ENCODE data around the gene TAF3.

Gene TAF3

GRCh38 chr10:7933757-7934156, 115.5 kb downstream of the TAF3 start:
- no peak for DNase-seq (ENCODE audit: low read depth)

GRCh38 chr10:7937315-7937945, 119.1 kb downstream of the TAF3 start:
- no peak for DNase-seq (ENCODE audit: low read depth)

DNA sequence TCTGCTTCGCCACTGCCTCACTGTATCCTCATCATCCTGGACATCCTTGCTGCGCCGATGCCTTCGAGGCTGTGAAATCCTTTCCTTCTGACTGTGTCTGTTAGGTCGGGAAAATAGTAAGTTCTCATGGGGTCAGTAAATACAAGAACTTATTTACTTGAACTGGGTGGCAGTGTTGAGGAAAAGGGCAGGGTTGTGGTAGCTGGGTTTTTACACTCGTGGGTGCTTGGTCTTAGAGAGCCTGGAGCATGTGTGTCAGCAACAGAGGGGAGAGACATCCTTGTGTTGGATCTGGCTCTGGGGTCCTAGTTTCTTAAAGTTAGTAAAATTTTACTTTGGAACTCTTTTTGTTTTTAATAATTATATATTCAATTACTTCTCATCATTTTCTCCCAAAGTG, 123.3 kb downstream of the TAF3 start:
- DNase-seq (ENCODE audit: low read depth) = no peak

DNA sequence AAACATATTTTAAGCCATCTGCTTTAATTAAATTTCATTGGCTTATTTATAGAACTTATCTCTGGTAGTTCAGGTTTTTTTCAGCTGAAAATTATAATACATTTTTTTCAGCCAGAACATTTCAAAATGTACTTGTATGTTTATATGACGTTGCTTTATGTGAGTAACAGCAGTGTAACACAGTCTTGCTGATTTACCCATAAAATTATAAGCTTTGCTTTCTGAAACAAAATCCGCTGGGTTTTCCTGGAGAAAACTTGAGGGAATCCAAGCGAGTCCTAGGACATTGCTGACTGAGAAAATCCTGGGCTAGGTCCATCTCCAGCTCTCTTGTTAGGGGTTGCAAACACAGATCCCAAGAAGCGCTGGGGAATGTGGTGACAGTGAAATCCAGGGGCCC, 124.0 kb downstream of the TAF3 start:
- DNase-seq (ENCODE audit: low read depth) = no peak

DNA sequence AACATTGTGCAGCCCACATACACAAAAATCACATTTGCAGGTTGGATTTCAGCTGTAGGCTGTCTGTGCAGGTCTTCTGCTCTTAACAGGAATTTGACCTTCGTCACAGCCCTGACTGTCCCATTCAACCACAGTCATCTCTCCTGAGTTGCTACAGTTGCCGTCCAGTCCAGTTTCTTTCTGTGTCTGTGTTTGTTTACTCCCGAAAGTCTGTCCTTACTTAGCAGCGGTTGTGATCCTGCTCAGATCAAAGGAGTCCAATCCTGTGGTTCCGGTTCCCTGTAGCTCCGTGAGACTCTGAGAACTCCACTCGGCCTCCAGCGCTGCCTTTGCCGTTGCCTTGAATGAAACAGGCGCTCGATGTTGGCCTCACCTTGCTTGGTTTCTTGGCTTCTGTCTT, 124.6 kb downstream of the TAF3 start:
- DNase-seq (ENCODE audit: low read depth) = no peak

- DNase-seq (ENCODE audit: low read depth) = no peak
These were observed 125.8 kb downstream of the TAF3 start for GRCh38 chr10:7944215-7944480.

- DNase-seq (ENCODE audit: low read depth) = no peak
These were observed 126.2 kb downstream of the TAF3 start for GRCh38 chr10:7944537-7944936.

- no peak for DNase-seq (ENCODE audit: low read depth)
These were observed 126.7 kb downstream of the TAF3 start for GRCh38 chr10:7945034-7945433.

GRCh38 chr10:7945469-7946187, 127.3 kb downstream of the TAF3 start:
- DNase-seq (ENCODE audit: low read depth) = no peak

- DNase-seq (ENCODE audit: low read depth) = peak; percentile 41
These were observed 130.2 kb downstream of the TAF3 start for GRCh38 chr10:7948371-7949000.

DNA sequence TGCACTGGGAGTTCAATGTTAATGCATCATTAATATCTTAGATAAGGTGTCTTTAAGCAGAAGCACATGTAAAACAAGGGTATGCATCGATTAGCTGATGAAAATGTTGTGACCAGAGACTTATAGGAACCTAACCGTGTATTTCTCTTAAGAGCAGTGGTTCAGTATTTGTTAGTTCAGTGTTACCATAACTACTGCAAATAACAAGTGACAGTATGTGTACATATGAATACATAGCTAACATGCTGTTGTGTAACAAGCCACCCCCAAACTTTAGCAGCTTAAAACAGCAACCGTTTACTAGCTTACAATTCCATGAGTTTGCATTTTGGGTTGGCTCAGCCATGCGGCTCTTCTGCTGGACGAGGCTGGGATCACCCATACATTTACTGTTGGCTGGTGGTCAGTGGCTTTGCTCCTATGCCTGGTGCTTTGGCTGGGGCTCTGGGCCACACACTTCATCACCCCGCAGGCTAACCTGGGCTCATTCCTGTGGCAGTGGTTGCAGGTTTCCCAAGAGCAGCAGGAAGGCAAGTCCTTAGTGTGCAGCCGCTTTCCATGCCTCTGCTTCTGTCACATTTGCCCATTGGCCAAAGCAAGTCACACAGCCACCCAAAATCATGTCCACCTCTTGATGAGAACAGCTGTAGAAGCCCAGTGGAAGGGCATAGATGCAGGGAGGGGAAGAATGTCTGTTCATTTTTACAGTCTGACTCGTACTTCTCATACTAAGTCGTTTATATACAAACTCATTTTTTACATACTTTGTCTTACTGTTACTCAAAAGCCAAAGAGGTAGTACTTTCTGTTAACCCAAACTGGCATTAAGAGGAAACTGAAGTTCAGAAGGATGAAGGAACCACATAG, 132.9 kb downstream of the TAF3 start:
- DNase-seq (ENCODE audit: low read depth) = peak; percentile 14

DNA sequence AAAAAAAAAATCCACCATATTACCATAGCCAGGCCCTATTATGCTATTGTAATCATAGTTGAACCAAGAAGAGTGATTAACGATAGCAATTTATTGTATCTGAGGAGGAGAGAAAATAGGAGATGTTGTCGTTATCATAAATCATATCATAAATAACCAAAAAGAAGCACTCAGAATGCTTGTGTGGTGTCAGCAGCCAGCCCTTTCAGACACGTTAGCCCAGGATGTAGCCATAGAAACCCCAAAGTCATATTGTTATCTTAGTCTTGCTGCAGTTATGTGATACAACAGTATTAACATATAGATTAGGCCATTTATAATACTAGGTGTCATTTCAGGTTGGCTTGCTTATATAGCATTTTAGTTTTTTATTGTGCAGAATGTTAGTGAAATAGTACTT, 134.0 kb downstream of the TAF3 start:
- DNase-seq (ENCODE audit: low read depth) = no peak

DNA sequence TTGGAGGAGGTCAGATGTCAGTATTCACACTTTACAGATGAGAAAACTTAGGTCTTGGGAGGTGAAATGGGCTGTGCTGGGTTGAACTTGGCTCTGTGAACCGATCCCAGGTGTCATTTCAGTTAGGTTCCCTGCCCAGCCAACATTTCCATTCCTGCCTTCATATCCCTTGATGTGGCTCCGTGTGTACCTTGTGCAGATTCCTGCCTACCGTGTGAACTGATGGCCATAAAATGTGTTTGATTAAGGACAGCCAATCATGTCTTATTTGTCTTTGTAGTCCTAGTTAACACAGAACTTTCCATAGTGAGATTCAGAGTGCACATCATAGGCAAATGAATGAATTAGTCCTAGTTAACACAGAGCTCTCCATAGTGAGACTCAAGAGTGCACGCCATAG, 135.1 kb downstream of the TAF3 start:
- no peak for DNase-seq (ENCODE audit: low read depth)

- no peak for DNase-seq (ENCODE audit: low read depth)
These were observed 137.1 kb downstream of the TAF3 start for GRCh38 chr10:7955446-7955845.

- DNase-seq (ENCODE audit: low read depth) = peak; percentile 70
These were observed 138.2 kb downstream of the TAF3 start for GRCh38 chr10:7956508-7956907.

GRCh38 chr10:7957591-7957990, 139.3 kb downstream of the TAF3 start:
- DNase-seq (ENCODE audit: low read depth) = no peak

DNA sequence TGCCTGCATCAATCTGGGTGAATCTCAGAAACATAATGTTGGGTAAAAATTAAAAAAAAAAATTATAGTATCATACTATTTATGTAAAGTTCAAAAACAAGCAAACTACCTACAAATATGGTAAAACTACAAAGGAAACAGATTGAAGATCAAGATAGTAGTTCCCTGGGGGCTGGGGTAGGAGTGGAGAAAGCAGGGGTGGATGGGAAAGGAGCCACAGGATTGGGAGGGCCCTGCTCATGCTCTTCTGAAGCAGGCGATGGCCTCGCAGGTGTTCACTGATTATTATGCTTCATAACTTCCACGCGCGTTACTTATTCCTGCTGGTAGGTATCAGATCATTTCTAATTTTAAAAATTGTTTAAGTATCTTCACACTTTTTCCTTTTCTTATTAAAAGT, 140.1 kb downstream of the TAF3 start:
- no peak for DNase-seq (ENCODE audit: low read depth)

GRCh38 chr10:7960108-7960507, 141.8 kb downstream of the TAF3 start:
- DNase-seq (ENCODE audit: low read depth) = no peak

GRCh38 chr10:7962592-7962991, 144.3 kb downstream of the TAF3 start:
- no peak for DNase-seq (ENCODE audit: low read depth)

DNA sequence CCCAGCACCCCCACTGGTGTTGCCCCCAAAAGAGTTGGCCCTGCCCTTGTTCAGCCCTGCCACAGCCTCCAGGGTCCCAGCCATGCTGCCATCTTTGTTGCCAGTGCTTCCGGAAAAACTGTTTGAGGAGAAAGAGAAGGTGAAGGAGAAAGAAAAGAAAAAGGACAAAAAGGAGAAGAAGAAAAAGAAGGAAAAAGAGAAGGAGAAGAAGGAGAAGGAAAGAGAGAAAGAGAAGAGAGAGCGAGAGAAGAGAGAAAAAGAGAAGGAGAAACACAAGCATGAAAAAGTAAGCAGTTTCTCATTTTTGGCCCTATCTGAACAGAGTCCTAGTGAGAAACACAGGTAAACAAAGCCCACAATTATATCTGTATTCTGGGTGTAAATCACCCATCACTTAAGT, 147.2 kb downstream of the TAF3 start:
- no peak for DNase-seq (ENCODE audit: low read depth)

DNA sequence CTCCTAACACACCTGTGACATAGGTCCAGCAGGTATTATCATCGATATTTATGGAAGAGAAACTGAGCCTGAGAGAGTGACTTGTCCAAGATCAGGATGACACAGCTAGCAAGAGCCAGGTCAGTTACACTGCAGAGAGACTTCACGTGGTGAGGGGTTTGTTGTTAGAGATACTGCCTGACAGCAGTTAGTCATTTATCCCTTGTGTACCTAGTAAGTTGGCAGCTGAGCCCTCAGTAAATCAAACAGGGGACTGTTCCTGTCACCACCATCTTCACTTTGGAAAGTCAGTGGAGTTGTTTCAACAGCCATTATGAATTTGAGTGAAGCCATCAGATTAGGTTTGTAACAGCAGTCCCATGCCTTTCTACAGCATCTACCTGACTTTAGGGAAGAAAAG, 148.7 kb downstream of the TAF3 start:
- DNase-seq (ENCODE audit: low read depth) = no peak

- DNase-seq (ENCODE audit: low read depth) = peak; percentile 22
These were observed 150.3 kb downstream of the TAF3 start for GRCh38 chr10:7968510-7969112.
